GM19452 (cell line): Measurements from ENCODE around the gene FOSB.
A peak's percentile ranks its signal among the peaks of the same experiment; 100 is the strongest.

Experiments used
- ATAC-seq: cut with Tn5 transposase; IDR thresholded peaks from one replicate; pipeline ENCODE4 v1.9.1; 2021; ENCODE audit not compliant: unreplicated experiment

The FOSB gene

DNA sequence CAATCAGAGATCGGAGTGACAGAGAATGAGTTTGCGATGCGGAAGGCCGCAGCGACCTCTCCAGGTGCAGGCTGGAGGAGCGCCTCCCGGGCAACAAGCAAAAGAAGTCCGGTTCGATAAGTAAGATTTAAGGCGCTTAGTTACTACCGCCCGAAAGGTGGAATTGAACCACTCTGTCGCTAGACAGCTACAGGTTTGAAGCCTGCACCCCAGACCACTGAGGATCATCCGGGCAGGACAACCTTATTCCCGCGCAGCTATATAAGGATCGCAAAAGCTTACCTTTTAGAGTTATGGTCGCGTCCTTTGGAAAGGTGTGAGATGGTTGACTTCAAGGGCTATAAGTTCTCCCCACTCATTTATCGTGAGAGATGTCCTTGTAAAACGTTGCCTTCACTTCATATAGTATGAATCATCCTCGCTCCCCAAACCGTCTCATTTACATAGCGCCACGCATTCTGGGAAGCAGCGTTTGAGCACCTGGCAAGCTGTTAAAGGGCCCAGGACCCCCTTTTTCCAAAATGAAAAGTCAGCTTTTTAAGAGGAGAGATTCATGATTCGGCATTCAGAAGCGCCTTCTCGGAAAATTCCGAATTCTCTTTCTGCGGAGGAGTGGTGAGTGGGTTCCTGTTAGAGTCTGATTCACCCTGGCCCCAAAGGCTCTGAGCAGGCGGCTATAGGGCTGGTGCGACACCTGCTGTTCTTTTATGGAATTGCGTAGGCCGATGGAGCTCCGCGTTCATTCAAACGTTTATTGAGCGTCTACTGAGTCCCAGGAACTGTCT lies 10.8 kb downstream of the FOSB start:
- ATAC-seq: peak; percentile 65

DNA sequence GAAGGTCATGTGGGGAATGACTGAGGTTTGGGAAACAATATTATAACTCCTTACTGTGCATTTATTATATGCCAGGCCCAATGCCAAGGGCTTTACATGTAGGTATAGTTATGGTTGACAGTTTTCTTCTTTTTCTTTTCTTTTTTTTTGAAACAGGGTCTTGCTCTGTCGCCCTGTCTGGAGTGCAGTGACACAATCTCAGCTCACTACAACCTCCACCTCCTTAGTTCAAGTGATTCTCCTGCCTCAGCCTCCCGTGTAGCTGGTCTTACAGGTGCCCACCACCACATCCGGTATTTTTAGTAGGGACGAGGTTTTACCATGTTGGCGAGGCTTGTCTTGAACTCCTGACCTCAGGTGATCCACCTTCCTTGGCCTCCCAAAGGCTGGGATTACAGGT lies 15.2 kb downstream of the FOSB start:
- ATAC-seq: no peak

DNA sequence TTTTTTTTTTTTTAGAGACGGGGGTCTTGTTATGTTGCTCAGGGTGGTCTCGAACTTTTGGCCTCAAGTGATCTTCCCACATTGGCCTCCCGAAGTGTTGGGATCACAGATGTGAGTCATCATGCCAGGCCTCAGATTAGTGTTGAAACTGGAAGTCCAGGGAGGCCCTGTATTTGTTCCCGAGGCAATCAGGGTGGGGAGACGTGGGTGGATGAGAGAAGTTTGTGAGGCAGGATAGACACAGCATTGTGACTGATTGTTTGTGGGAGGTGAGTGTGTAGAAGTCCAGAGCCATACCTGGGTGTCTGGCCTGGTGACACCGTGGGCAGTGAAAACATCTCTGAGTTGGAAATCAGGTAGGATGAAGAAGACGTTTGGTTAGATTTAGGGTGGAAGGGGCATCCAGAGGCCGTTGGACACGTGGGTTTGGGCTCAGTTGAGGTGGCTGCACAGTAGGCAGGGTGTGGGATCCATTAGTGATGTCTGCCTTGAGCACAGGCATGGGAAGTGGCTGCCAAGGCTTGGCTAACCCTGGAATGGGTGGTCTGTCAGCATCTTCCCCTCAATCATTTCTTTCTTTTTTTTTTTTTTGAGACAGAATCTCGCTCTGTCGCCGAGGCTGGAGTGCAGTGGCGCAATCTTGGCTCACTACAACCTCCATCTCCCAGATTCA lies 16.6 kb downstream of the FOSB start:
- no peak for ATAC-seq

DNA sequence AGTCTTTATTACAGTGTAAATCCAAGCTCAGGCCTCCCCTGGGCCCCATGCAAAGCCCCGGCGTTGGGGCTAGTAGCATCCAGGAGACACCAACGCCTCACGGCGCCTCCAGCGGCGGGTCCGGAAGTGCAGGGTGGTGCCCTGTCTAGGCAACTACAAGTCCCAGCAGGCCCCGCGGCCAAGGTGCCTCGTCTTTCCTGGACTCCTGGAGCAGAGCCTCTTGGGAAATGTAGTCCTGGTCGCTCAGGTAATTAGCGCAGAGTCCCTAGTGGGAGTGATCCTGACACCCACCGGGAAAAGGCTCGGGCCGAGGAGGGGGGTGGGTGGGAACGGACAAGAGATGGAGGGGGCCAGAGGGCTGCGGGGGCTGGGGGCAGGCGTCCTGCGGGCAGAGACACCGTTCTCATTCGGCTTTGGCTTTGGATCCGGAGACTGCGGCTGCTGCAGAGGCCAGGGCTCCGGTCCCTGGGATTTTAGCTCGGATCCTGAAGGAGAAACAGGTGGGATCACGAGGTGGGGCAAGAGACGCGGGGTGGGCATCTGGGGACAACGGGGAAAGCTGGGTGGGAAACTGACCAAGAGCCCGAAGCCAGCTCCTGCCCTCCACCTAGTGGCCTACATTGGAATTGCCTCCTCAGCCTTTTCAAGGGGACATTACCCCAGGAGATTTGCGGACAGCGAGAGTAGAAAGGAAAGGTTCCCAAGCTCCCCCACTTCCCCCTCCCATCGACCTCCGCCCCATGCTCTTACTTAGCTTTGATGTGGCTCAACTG lies 17.7 kb downstream of the FOSB start:
- peak; percentile 91 for ATAC-seq

DNA sequence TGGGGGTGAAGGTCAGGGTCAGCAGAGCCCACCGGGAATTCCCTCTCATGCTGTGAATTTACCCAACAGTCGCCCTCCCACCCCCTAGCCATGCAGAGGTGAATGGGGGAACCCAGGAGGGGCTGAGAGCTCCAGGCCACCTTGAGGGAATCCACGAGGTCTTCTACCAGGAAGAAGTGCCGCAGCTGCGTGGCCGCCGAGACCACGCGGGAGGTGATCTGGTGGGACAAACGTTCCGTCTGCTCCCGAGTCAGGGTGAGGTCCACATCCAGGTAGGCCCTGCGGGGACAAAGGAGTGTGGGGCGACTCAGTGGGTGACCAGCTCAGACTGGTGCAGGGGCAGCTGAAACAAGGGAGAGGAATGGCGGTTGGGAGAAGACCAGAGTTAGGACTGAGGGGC lies 20.9 kb downstream of the FOSB start:
- no peak for ATAC-seq

DNA sequence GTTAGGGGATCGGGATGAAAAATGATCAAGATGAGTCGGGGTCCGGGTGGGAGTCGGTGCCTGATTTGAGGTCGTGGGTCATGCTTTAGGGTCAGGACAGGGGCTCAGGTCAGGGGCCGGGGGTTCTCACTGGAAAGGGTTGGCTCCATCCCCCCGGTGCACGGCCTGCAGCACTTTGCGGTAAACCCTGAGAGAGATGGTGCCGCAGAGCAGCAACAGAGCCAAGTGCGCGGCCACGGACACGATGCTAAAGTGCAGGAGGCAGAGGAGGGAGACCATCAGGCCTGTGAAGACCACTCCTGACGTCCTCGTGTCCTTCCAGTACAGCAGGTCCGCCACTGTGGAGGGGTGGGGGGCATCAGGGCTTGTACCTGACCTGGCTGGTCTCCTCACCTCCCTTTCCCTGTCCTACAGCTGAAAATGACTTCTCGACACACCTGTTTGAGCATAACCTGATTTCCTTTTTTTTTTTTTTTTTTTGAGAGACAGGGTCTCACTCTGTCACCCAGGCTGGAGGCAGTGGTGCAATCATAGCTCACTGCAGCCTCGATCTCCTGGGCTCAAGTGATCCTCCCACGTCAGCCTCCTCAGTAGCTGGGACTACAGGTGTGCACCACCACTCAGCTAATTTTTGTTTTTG lies 21.5 kb downstream of the FOSB start:
- ATAC-seq: no peak

DNA sequence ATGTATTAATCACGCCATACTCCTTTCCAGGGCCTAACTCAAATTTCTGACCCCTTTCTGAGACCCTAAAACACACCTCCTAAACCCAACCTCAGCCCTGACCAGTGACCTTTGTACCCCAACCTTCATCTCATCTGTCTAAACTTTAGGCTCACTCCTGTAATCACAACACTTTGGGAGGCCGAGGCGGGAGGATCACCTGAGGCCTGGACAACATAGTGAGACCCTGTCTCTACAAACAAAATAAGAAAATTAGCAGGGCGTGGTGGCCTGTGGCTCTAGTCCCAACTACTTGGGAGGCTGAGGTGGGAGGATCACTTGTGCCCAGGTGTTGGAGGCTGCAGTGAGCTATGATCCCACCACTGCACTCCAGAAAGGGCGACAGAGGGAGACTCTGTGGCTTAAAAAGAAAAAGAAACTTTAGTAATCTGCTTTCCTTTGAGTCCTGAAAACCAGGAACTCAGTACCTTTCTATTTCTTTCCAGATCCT lies 24.4 kb downstream of the FOSB start:
- ATAC-seq: no peak

DNA sequence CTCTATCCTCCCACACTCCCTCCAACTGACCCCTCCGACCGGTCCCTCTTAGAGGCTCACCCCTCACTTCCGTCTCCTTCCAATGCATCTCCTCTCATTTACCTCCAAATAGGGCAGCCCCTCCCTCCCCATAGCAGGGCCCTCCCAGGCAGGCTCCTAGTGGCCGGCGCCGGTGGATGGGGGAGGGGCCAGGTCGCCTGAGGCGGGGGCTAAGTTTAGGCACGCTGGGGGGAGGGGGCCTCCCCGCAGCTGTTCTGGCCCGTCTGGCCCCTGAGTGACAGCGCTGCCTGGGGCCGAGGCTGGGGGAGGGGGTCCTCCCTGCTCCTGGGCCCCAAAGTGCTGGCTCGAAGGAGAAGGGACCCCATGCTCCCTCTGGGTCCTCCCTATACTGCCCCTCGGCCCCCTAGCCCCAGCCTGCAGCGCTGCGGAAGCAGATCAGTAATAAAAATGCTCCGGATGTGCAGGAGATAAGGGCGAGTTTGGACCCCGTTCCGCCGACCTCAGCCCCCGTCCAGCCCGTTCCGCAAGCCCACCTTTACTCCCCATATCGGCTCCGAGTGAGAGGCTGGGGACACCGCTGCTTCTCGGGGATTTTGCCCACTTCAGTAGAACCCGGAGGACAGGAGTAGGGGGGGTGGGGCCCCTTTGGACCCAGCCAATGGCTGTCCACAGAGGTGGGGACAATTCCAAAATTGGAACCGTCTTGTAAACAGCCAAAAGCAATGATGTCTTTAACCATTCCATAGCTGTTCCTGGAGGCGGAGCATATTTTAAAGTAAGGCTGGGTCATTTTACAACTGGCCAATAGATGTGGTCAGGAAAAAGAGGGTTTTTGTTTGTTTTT lies 25.1 kb downstream of the FOSB start:
- no peak for ATAC-seq

DNA sequence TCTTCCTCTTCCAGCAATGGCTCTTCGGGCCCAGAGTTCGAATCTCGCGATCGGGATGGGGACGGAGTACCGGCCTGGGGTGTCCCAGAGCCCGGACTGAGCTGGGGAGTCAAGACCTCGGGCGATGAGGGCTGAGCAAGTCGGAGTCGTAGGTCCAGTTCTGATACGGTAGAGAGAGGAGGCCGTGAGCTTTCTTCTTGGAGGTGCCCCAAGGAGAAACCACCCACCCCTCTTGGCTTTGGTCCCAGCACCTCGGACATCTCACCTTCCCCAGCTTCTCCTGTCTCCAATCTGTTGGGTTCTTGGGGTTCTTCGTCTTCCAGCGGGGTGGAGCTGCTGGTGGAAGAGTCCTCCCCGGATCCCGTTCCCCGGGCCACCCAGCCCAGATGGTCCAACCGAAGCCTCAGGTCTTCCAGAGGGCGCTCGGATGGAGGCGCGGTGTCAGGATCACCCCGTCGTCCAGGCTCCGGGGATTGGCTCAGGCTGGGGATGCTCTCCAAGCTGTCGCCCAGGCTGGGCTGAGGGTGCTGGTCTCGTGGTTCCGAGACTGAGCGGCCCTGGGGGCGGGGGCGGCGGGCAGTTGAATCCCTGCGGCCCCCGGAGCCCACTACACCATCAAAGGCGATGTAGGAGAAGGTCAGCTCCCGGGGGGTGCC lies 26.6 kb downstream of the FOSB start:
- no peak for ATAC-seq

DNA sequence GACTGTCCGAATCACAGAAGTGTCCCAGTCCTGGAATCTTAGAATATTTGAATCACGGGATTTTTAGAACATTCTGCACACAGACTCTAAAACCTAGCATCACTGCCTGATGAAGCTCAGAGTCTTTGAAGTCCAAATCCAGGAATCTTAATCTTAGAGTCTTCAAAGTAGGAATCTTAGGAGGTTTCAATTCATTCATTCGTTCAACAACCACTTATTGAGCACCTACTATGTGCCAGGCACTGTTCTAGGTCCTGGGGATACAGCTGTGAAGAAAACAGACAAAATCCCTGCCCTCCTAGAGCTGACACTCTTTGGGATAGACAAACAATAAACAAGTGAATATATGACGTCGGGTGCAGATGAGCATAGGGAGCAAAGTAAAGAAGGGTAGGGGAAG lies 27.4 kb downstream of the FOSB start:
- no peak for ATAC-seq

DNA sequence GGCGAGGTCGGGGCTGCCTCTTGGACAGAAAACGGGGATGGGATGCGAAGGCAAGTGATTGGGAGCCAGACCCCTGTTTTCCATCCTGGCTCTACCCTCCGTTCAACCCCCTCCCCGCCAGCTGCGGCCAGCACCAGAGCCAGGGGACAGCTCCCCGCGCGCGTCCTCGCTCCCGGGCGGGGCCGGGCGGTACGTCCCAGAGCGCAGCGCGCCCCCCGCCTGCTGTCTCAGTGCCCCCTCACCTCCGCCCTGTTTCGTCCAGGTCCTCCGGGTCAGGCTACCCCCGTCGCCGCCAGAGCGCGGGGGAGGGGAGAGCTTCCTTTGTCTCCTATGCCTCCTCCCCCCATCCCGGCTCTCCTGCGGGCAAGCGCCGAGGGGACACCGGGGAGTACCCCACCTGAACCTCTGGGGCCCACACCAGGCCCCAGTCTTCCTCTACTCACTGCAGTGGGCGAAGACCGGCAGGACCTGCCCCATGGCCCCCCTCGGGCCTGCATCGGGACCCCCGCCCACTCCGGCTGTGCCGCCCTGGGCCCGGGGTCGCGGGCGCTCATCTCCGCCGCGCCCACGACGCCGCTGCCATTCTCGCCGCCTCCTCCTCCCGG lies 28.7 kb downstream of the FOSB start:
- no peak for ATAC-seq

DNA sequence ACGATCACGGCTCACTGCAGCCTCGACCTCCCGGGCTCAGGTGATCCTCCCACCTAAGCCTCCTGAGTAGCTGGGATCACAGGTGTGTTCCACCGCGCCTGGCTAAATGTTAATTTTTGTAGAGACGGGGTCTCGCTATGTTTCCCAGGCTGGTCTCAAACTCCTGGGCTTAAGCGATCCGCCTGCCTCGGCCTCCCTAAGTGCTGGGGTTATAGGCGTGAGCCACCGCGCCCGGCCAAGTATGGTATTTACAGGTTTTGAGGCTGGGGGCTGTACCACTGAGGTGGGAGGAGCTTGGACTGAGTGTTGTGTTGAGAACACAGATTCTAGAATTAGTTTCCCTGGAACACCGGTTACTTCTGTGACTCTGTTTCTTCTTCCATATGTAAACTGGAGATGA lies 30.0 kb downstream of the FOSB start:
- ATAC-seq: no peak

DNA sequence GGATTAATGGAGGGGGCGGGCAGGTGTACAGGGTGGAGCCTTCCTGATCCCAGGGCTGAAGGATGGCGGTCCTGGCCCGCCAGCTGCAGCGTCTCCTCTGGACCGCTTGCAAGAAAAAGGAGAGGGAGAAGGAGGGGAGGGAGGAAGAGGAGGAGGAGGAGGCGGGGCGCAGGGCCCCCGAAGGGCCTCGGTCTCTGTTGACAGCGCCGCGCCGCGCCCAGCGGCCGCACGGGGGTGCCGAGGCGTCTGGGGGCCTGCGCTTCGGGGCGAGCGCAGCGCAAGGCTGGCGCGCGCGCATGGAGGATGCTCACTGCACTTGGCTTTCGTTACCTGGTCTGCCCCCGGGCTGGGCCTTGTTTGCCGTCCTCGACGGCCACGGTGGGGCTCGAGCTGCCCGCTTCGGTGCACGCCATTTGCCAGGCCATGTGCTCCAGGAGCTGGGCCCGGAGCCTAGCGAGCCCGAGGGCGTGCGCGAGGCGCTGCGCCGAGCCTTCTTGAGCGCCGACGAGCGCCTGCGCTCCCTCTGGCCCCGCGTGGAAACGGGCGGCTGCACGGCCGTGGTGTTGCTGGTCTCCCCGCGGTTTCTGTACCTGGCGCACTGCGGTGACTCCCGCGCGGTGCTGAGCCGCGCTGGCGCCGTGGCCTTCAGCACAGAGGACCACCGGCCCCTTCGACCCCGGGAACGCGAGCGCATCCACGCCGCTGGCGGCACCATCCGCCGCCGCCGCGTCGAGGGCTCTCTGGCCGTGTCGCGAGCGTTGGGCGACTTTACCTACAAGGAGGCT lies 30.8 kb downstream of the FOSB start, which contains the start of gene PPM1N:
PPM1N (plus strand) TSS at position 33 of the 785 bp plus-strand sequence; CDS start at position 63, 30 bp downstream.
- no peak for ATAC-seq

DNA sequence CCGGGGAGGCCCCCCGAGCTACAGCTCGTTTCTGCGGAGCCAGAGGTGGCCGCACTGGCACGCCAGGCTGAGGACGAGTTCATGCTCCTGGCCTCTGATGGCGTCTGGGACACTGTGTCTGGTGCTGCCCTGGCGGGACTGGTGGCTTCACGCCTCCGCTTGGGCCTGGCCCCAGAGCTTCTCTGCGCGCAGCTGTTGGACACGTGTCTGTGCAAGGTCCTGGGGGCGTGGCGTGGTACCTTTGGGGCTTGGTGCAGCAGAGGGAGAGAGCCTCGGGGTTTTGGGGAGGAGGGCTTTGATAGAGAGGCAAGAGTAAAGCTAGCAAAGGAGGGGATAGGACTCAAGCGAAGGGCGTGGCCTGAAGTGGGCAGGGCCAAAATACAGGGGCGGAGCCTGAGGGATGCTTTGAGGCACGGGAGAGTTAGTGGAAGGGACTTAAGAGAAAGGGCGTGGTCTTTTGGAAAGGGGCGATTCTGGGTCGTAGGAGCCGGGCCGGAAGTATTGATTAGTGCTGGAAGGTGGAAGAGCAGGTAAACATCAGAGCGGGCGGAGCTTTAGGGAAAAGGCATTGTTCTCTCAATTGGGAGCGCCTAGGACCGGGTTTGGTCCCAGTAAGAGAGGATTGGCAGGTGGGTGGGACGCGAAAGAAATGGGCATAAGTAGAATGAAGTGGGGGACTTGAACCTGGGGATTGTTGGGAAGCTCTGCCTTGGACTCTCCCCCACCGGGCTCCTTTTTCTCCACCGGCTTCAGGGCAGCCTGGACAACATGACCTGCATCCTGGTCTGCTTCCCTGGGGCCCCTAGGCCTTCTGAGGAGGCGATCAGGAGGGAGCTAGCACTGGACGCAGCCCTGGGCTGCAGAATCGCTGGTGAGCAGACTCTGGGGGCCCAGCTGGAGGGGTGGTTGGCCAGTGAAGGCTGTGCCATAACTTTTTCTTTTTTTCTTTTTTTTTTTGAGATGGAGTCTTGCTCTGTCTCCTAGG lies 31.7 kb downstream of the FOSB start:
- ATAC-seq: no peak

DNA sequence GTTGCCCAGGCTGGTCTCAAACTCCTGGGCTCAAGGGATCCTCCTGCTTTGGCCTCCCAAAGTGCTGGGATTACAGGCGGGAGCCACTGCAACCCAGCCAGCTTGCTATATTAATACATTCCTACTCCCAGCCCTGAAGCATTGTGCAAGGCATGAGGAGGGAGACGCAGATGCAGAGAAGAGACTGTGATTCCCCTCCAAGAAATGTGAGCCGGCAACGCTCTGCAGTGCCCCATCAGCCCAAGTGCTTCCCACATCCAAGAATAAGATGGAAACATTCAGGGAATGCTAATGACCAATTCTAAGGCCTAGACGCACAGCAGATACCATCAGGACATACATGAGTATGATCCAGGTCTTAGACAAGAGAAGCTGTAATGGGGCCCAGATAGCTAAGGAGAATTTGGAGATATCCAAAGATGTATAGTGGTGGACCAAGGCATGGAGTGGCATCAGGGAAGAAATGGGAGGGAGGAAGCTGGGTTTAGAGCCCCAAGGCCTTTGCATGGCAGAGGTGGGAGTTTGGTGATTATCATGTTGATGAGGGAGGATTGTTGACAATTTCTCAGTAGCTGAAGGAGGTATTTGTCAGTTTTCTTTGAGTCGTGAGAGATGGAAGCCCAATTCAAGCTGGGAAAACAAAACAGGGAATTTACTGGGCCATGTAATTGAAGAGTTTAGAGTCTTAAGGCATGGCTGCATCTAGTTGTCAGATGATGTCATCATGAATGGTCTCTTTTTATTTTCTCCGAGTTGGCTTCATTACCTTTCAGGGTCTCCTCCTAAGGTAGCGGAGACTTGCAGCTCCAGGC lies 33.3 kb downstream of the FOSB start:
- no peak for ATAC-seq

DNA sequence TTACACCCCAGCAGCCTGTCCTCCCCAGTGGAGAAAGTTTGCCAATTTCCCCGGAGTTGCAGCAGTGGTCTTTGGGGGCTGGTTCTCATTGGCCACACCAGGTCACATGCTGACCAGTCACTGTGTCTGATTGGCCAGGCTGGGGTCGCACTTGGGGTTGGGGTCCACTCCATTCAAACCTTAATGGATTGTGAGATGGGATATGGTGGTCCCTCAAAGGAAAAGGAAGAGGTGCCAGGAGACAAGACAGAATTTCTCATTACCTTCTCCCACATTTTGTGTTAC lies 33.9 kb downstream of the FOSB start:
- ATAC-seq: no peak

DNA sequence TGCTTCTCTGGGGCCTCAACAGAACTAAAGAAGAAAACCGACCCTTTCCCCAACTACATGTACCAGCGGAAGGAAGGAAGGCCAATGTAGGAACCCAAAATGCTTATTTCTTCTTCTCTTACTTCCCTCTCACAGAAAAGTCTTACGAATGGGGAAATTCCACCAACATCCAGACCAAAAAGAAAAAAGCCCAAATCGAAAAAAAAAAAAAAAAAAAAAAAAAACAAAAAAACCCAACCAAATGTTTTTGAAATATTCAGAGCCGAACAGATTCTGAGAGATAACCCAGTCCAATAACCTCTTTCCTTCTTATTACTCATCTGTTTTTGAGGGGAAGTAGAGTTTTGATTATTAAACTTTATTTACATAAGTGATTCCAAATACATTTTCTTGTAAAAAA lies 34.3 kb downstream of the FOSB start:
- ATAC-seq: no peak
